Fibroblast of villous mesenchyme (primary cell): ENCODE results near the gene NAMPT. TPM values are rescaled to one million over a fixed set of nuclear protein-coding genes. Genes with fewer than 3 reads are reported as not detected.

ENCODE experiments used
- DNase-seq: peaks from one replicate; pipeline ENCODE4 v3.0.0-alpha.2; 2010; ENCODE audit warnings: low read depth
- H3K4me3 ChIP-seq: 2 replicates; pipeline ENCODE4 v1.5.1; 2011; ENCODE audit warnings: low read depth, mild to moderate bottlenecking, low read length
- CTCF ChIP-seq: IDR thresholded peaks from 2 replicates; pipeline ENCODE4 v1.5.1; 2012; ENCODE audit warnings: low read depth, mild to moderate bottlenecking, low read length; ENCODE audit not compliant: insufficient read depth
- total RNA-seq: library from RNA; depleted of rRNA; stranded (reverse); fragments of >200 nt; gene quantifications from 2 replicates; pipeline ENCODE4 v1.2.3, GENCODE V29; 2012

The NAMPT gene
- total RNA-seq, 1 donor = 180 TPM

- no peak for DNase-seq
- peak; percentile 35 for TF ChIP-seq CTCF
- no peak overlapping the region for H3K4me3 ChIP-seq
Observed at GRCh38 chr7:106294334-106294733, 9.6 kb upstream of the NAMPT start.

DNA sequence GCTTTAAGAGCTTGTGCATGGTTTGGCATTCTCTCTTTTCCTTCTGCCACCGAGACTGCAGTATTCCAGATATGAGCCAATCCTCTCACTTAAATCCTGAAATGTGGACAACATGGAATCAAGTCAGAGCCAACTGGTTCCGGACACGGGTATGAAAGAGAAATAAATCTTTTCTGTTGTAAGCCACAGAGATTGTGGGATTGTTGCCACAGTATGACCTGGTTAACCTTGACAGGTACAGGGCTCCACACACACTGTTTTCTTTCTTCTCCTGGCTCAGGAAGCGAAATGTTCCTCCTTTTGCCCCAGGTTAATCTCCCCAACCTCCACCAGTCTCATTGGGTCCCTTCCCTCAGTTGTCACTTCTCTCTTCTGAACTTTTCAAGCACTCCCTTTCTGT lies 6.5 kb upstream of the NAMPT start:
- no peak for TF ChIP-seq CTCF
- no peak for DNase-seq

GRCh38 chr7:106290319-106290718 lies 5.5 kb upstream of the NAMPT start:
- TF ChIP-seq CTCF = no peak
- no peak overlapping the region for H3K4me3 ChIP-seq

More for the DNA sequence above, 6.5 kb upstream of the NAMPT start:
- H3K4me3 ChIP-seq = no peak overlapping the region

DNA sequence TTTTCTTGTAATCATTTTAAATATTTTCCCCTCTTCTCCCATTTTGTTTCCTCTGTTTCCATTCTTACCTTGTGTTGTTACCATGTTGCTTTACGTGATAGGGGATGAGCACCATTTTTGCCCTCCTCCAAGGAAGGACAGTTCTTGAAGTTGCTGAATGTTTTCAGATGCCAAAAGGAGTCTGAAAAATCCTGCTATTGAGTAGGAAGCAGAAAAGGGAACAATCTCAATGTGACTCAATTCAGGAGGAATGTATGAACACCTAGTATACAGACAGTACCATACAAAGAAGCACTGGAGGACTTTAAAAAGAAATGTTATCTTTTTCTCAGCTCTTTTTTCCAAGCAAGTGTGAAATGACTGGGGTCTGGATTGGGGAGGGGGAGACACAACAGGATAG lies 5.1 kb upstream of the NAMPT start:
- no peak overlapping the region for H3K4me3 ChIP-seq
- peak; percentile 4 for DNase-seq
- no peak for TF ChIP-seq CTCF

More at GRCh38 chr7:106290319-106290718, 5.5 kb upstream of the NAMPT start:
- no peak for DNase-seq

- DNase-seq = no peak
- no peak overlapping the region for H3K4me3 ChIP-seq
- TF ChIP-seq CTCF = no peak
Observed at GRCh38 chr7:106288263-106288662, 3.5 kb upstream of the NAMPT start.

- TF ChIP-seq CTCF = no peak
Observed at GRCh38 chr7:106287786-106288185, 3.0 kb upstream of the NAMPT start.

GRCh38 chr7:106285855-106286492 lies 1.2 kb upstream of the NAMPT start:
- peak overlapping the region; percentile 86 for H3K4me3 ChIP-seq
- TF ChIP-seq CTCF = no peak
- DNase-seq = peak; percentile 77

More at GRCh38 chr7:106287786-106288185, 3.0 kb upstream of the NAMPT start:
- DNase-seq = no peak
- no peak overlapping the region for H3K4me3 ChIP-seq
